ENCODE measurements around the gene UBE3C.

The UBE3C gene

GRCh38 chr7:157266272-157266671, 127.5 kb downstream of the UBE3C start:
- Histone ChIP-seq H3K9ac (ENCODE audit: low read length) (no peak overlapping the region), H3K36me3 (replicated peaks; ENCODE audit: low read depth, low read length) (peaks cover 57% of the 10 kb centered on the region)
- TF ChIP-seq CTCF (IDR thresholded peaks at IDR 0.05; ENCODE audit: low read depth, low read length) (no peak), EZH2phosphoT487 (IDR thresholded peaks at IDR 0.05; ENCODE audit: low read depth) (no peak)

GRCh38 chr7:157267516-157267915, 128.8 kb downstream of the UBE3C start:
- H3K27me3 ChIP-seq (ENCODE audit: low read depth, low read length) = no peaks in the 10 kb centered on the region
- no peak overlapping the region for H3K27ac ChIP-seq (ENCODE audit: low read length)
- no peaks in the 10 kb centered on the region for H3K79me2 ChIP-seq (ENCODE audit: low read length)
- no peak overlapping the region for H3K4me3 ChIP-seq (ENCODE audit: low read length)
- no peak overlapping the region for H2AFZ ChIP-seq (ENCODE audit: low read depth, low read length)
- no peak overlapping the region for H3K9ac ChIP-seq (ENCODE audit: low read length)
- TF ChIP-seq CTCF (IDR thresholded peaks at IDR 0.05; ENCODE audit: low read depth, low read length) (no peak), EZH2phosphoT487 (IDR thresholded peaks at IDR 0.05; ENCODE audit: low read depth) (no peak)
- H3K36me3 ChIP-seq (replicated peaks; ENCODE audit: low read depth, low read length) = peaks cover 55% of the 10 kb centered on the region
- no peaks in the 10 kb centered on the region for H4K20me1 ChIP-seq (ENCODE audit: insufficient read depth, low read length)
- H3K4me1 ChIP-seq (ENCODE audit: low read length) = no peaks in the 10 kb centered on the region
- H3K4me2 ChIP-seq (ENCODE audit: low read length) = no peak overlapping the region
- H3K9me3 ChIP-seq (ENCODE audit: insufficient read depth, low read length) = no peaks in the 10 kb centered on the region

More at GRCh38 chr7:157266272-157266671, 127.5 kb downstream of the UBE3C start:
- no peaks in the 10 kb centered on the region for H3K4me1 ChIP-seq (ENCODE audit: low read length)
- H2AFZ ChIP-seq (ENCODE audit: low read depth, low read length) = no peak overlapping the region
- H3K27ac ChIP-seq (ENCODE audit: low read length) = no peak overlapping the region
- no peak overlapping the region for H3K4me3 ChIP-seq (ENCODE audit: low read length)
- no peak overlapping the region for H3K4me2 ChIP-seq (ENCODE audit: low read length)
- no peaks in the 10 kb centered on the region for H3K27me3 ChIP-seq (ENCODE audit: low read depth, low read length)
- no peaks in the 10 kb centered on the region for H4K20me1 ChIP-seq (ENCODE audit: insufficient read depth, low read length)
- no peaks in the 10 kb centered on the region for H3K9me3 ChIP-seq (ENCODE audit: insufficient read depth, low read length)
- H3K79me2 ChIP-seq (ENCODE audit: low read length) = no peaks in the 10 kb centered on the region

- Histone ChIP-seq H4K20me1 (ENCODE audit: insufficient read depth, low read length) (no peaks in the 10 kb centered on the region), H3K9ac (ENCODE audit: low read length) (no peak overlapping the region), H3K9me3 (ENCODE audit: insufficient read depth, low read length) (no peaks in the 10 kb centered on the region), H3K79me2 (ENCODE audit: low read length) (no peaks in the 10 kb centered on the region), H3K4me2 (ENCODE audit: low read length) (no peak overlapping the region), H3K4me3 (ENCODE audit: low read length) (no peak overlapping the region), H3K4me1 (ENCODE audit: low read length) (no peaks in the 10 kb centered on the region), H2AFZ (ENCODE audit: low read depth, low read length) (no peak overlapping the region), H3K27ac (ENCODE audit: low read length) (no peak overlapping the region), H3K36me3 (replicated peaks; ENCODE audit: low read depth, low read length) (peaks cover 51% of the 10 kb centered on the region), H3K27me3 (ENCODE audit: low read depth, low read length) (no peaks in the 10 kb centered on the region)
- no peak for TF ChIP-seq CTCF (IDR thresholded peaks at IDR 0.05; ENCODE audit: low read depth, low read length)
- no peak for TF ChIP-seq EZH2phosphoT487 (IDR thresholded peaks at IDR 0.05; ENCODE audit: low read depth)
Measured at GRCh38 chr7:157267956-157268355, 129.2 kb downstream of the UBE3C start.

GRCh38 chr7:157268540-157268939, 129.8 kb downstream of the UBE3C start:
- no peaks in the 10 kb centered on the region for H3K9me3 ChIP-seq (ENCODE audit: insufficient read depth, low read length)
- no peak for TF ChIP-seq CTCF (IDR thresholded peaks at IDR 0.05; ENCODE audit: low read depth, low read length)
- no peak for TF ChIP-seq EZH2phosphoT487 (IDR thresholded peaks at IDR 0.05; ENCODE audit: low read depth)
- no peaks in the 10 kb centered on the region for H3K4me1 ChIP-seq (ENCODE audit: low read length)
- peaks cover 48% of the 10 kb centered on the region for H3K36me3 ChIP-seq (replicated peaks; ENCODE audit: low read depth, low read length)
- H3K27ac ChIP-seq (ENCODE audit: low read length) = no peak overlapping the region
- no peaks in the 10 kb centered on the region for H3K27me3 ChIP-seq (ENCODE audit: low read depth, low read length)
- H3K9ac ChIP-seq (ENCODE audit: low read length) = no peak overlapping the region
- no peaks in the 10 kb centered on the region for H3K79me2 ChIP-seq (ENCODE audit: low read length)
- no peaks in the 10 kb centered on the region for H4K20me1 ChIP-seq (ENCODE audit: insufficient read depth, low read length)
- no peak overlapping the region for H3K4me3 ChIP-seq (ENCODE audit: low read length)
- no peak overlapping the region for H2AFZ ChIP-seq (ENCODE audit: low read depth, low read length)
- H3K4me2 ChIP-seq (ENCODE audit: low read length) = no peak overlapping the region
